Measurements from ENCODE around the gene SMOC2. TPM values are rescaled to one million over a fixed set of nuclear protein-coding genes. Genes with fewer than 3 reads are reported as not detected.
A peak's percentile ranks its signal among the peaks of the same experiment; 100 is the strongest.

SMOC2 gene
- total and polyA plus RNA-seq, 12 donors, result 3.0 to 32.0 (median 10.5) TPM

GRCh38 chr6:168452685-168453377 is 11.8 kb downstream of the SMOC2 start:
- H3K9me3 ChIP-seq (replicated peaks in 1 of 3), result no peaks in the 10 kb centered on the region
- no peaks in the 10 kb centered on the region for H3K4me1 ChIP-seq (replicated peaks in 1 of 2)
- WGBS, 4 donors, result 61 to 69% (median 65%) methylated on average over 10 to 18 of the region's 18 CpGs
- peaks cover 4% of the 10 kb centered on the region for H3K27me3 ChIP-seq
- intact Hi-C loops (cut with DNase I), result no loop called here
- DNase-seq, result no peak
- peak overlapping the region in 1 of 5 donors; percentile 6 for H3K27ac ChIP-seq
- TF ChIP-seq POLR2A (IDR thresholded peaks at IDR 0.05) (no peak), CTCF (IDR thresholded peaks at IDR 0.05) (no peak)
- H3K4me3 ChIP-seq, result no peak overlapping the region
- no peaks in the 10 kb centered on the region for H3K36me3 ChIP-seq (replicated peaks in 1 of 2)

DNA sequence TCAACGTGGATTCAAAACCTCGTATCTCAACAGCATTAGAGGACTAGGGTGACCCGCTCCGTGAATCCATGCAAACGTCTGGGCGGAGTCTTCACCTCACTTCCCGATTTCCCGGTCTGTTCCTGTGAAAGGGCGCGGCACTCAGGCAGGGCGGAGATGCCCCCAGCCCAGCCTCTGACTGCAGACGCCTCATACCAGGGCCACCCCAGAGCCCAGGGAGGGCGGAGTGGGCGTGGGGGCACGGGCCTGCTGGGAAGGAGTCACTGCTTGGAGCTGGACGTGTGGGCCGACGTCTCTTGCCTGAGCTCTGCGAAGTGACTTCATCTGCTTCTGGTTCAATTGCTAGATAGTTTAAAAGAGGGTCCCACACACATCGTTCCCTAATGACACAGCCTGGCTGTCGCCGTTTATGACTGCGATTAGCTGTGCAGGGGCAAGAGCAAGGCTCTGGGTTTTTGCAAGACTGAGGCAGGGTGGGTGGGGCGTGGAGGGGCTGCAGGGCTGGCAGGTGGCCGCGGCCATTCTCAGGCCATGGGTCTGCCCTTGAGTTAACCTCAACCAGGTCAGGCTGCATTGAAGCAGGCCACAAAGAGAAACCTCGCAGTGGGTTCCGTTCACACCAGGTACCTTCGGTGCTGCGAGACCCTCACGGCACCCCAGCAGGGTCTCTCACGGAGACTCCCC is 15.0 kb downstream of the SMOC2 start:
- Histone ChIP-seq H3K9me3 (replicated peaks in 1 of 3) (no peaks in the 10 kb centered on the region), H3K27me3 (no peaks in the 10 kb centered on the region), H3K4me1 (replicated peaks in 1 of 2) (no peaks in the 10 kb centered on the region), H3K4me3 (no peak overlapping the region), H3K27ac (no peak overlapping the region), H3K36me3 (replicated peaks in 1 of 2) (no peaks in the 10 kb centered on the region)
- intact Hi-C loops (cut with DNase I), result no loop called here
- DNase-seq, result no peak
- 82 to 90% (median 87%) methylated on average over 26 to 32 of the region's 32 CpGs for WGBS, 4 donors
- TF ChIP-seq CTCF (IDR thresholded peaks at IDR 0.05) (no peak), POLR2A (IDR thresholded peaks at IDR 0.05) (no peak)

DNA sequence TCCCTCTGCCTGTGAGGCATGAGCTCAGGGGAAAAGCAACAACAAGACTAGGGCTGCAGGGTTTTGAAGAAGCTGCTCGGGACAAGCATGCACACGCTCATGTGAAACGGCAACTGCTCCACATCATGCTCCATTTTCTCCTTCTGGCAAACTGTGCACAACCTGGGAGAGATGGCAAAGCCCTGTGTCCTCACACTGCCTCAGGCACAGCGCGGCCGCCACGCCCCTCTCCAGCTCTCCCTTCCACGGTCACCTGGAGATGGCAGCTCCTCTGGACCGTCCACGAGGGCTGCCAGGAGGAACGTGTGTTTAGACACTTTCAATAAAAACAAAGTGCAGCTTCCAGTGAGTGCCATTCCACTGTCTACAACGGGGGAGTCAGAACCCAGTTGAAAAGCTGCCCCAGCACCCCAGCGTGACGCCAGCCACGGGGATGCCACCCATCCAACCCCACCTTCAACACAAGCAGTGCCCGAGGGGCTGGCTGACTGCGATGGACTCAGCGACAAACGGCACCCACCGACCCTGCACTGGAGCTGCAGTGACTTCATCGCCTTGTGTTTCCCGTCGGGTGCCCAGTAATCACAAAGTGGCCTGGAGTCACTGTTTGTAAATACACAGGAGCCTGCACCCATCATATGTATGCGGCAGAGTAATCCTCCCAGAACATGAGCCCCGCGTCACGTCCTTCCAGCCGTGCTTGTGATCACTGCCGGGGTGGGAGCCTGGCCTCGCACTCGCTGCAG is 16.1 kb downstream of the SMOC2 start:
- DNase-seq, result no peak
- Histone ChIP-seq H3K4me3 (no peak overlapping the region), H3K4me1 (replicated peaks in 1 of 2) (no peaks in the 10 kb centered on the region), H3K27ac (no peak overlapping the region), H3K27me3 (no peaks in the 10 kb centered on the region), H3K9me3 (replicated peaks in 1 of 3) (no peaks in the 10 kb centered on the region), H3K36me3 (replicated peaks in 1 of 2) (no peaks in the 10 kb centered on the region)
- WGBS, 4 donors, result 84 to 95% (median 86%) methylated on average over 10 to 31 of the region's 31 CpGs
- TF ChIP-seq POLR2A (IDR thresholded peaks at IDR 0.05), result no peak
- no peak for TF ChIP-seq CTCF (IDR thresholded peaks at IDR 0.05)
- intact Hi-C loops (cut with DNase I), result no loop called here

DNA sequence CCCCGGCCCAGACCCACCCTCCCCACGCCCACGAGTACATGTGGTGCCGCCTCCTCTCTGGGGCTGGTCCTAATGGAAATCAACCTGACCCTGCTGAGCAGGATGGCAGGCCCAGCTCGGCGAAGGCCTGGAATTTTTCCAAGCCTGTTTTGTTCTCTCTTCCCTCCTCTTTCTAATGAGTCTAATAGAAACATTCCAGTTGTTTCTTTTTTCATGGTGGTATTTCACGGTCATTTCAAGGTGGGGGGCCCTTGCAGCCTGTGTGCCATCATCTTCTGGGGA is 16.6 kb downstream of the SMOC2 start:
- H3K9me3 ChIP-seq (replicated peaks in 1 of 3), result no peaks in the 10 kb centered on the region
- H3K27me3 ChIP-seq, result no peaks in the 10 kb centered on the region
- no peaks in the 10 kb centered on the region for H3K36me3 ChIP-seq (replicated peaks in 1 of 2)
- DNase-seq, result no peak
- H3K4me3 ChIP-seq, result no peak overlapping the region
- no peak overlapping the region for H3K27ac ChIP-seq
- WGBS, 4 donors, result 39 to 57% (median 50%) methylated on average over 5 to 7 of the region's 7 CpGs
- no peaks in the 10 kb centered on the region for H3K4me1 ChIP-seq (replicated peaks in 1 of 2)
- intact Hi-C loops (cut with DNase I), result no loop called here
- TF ChIP-seq CTCF (IDR thresholded peaks at IDR 0.05), result no peak
- TF ChIP-seq POLR2A (IDR thresholded peaks at IDR 0.05), result no peak
